Stimulated activated naive CD8-positive, alpha-beta T cell treated with anti-CD3 and anti-CD28 coated beads, Interleukin-15, Interleukin-2, amounts not matched to agents 100 U/mL and 50 U/mL, for 24 hours (primary cell): ENCODE results near the gene SCN5A.
"Not testable (repeated sequence)": the region's sequence is repeated elsewhere in the genome, so short reads cannot be mapped to it uniquely, and the experiment has no call there.

Experiments used
- ATAC-seq: fragments of 150-1000 bp; cut with Tn5 transposase; one replicate; pipeline ENCODE4 v1.10.0; 2021
- DNase-seq: peaks from one replicate; pipeline ENCODE4 v3.0.0; 2021

Gene SCN5A

DNA sequence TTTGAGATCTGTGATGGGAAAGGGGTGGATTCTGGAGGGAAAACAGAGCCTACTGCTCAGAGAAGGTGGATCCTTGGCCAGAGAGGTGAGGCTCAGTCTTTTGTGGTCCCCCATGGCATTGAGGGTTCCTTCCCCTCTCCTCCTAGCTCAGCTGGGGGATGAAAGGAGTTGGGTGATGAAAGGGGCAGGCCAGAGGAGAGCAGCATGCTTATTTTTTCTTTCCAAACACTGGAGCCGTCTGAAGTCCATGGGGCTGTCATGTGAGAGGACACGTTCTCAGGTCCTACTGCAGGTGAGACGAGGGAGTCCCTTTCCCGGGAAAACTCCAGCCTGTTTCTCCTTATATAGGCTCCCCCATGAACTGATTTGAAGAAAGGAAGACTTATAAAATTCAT is 71.4 kb downstream of the SCN5A start:
- ATAC-seq (no peak), DNase-seq (no peak)

DNA sequence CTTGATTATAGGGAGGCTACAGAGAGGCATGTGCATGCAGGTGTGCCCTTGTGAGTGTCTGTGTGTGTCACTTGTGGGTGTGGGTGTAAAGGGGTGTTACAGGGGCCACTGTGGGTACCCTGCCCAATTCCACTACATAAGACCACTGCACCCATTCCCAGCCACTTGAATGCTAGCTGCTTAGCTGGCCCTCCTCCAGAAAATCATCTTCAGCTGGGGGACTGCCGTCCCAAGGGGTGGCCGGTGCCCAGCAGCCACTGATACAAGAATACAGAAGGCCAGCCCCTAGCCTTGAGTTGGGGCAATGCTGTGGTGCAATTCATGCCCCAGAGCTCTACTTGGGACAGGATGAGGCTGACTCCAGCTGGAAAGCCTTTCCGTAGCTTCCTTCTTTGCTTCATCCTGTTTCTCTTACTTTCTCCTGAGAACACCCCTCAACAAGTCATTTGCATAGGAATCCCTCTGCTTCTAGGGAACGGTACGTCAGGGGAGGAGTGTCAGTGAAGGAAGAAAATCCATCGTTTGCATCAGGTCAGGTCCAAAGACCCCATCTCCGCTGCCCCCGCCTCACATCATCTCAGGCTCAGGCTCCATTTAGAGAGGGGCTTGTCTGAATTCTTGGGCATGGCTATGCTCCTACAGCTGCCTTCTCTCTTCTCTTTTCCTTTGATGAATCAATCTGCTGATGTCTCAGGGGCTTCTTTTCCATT is 72.0 kb downstream of the SCN5A start:
- no peak for DNase-seq
- ATAC-seq: no peak

DNA sequence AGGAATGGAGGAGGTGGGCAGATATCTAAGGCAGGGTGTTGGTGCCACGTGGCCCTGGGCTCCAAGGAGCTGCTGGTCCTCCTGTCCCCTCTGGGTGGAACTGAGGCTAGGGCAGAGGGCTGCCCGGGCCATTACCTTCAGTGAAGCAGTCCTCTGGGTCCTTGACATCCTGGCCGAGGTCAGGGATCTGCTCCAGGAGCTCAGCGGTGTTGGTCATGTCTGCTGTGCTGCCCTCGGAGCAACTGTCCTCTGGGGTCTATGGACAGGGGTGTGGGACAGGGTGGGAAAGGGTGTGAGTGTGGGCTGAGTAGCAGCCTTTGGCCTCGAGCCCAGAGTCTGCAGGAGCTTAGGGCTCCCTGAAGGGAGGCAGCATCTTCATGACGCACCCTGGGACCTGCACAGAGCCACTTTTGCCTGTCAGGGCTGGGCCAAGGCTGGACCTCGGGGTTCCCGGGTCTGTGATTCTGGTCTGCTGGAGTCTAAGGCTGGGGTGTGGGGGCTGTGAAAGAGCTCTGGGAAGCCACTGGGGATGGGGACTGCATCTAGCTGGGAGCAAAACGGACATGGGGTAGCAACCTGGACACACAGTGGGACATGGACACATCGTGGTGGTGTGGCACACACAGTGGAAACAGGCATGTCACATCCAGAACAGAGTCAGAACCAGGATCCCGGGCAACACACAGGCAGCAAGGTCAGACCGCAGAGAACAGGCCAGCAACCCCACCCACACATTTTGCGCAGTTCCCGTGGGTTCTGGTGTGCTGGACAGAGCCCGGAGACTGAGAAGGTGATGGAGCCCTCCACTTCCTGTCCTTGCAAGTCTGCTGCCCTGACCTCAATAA is 72.7 kb downstream of the SCN5A start:
- ATAC-seq (no peak), DNase-seq (no peak)

DNA sequence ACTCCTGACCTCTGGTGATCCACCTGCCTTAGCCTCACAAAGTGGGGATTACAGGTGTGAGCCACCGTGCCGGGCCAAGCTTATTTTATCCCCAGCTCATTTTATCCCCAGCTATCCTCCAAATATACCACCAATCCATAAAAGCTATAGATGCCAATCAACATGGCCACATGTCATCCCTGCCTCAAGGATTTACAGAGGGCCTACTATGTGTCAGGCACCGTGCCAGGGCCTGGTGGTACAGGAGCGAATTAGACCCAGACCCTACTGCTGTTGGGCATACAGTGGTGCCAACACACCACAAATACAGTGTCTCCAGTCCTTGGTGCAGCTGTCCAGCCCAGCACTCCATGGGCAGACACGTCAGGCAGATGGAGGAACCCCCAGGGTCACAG is 73.4 kb downstream of the SCN5A start:
- DNase-seq: no peak
- no peak for ATAC-seq

DNA sequence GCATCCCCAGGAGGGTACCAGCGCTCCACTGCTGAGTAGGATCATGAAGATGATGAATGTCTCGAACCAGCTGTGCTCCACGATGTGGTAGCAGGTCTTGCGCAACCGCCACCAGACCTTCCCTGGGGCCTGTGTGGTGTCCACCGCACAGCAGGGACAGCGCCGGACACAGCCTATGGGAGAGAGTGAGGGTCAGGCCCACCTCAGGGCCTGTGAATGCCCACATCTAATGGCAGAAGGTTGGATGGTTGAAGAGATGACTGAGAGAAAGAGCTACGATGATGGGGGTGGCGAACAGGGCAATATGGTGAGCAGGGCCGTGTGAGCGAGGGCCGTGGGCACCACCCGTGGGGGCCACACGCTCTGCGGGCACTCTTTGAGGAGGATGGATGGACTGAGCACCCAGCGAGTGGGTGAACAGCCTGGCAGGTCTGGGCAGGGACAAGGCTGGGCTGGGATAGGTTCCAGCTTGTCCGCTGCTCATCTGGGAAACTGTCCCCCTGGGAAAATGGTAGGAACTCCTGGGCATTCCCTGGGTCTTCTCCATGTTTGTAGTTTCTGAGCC is 74.1 kb downstream of the SCN5A start:
- no peak for ATAC-seq

DNA sequence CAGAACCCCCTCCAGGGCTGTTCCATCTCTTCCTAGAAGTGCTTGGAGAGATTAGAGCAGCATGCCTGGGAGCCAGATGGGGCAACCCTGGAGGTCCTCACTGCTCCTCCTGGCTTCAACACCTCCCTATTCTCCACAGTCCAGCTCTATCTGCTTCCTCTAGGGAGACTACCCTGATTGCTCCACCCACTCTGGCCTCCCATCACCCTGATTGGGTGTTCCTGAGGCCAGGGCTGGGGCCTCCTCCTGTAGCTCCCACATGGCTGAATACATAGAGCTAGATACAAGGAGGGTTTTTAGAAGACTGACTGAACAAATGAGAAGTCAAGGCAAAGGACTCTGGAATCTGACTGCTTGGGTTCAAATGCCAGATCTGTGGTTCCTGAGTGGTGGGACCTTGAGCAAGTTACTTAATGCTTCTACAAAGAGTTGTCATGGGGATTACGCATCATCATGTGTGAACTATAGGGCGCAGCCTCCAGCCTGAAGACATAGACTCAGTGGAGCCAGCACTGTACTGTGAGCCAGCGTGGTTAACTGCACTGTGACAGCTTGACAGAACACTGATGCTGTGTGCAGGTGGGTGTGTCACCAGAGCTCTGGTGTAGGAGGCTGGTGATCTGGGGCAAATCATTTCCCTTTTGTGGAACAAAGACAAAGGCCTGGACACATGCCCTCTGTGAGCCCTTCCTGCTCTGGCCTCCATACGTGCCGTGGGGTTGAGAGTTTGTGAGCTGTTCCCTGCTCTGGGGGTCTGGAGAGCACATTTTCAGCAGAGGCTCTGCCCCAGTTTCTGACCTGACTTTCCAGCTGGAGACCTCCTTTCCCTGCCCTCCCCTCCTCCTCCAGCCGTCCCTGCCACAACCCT is 74.8 kb downstream of the SCN5A start:
- ATAC-seq (peak; percentile 43), DNase-seq (no peak)

More for the DNA sequence above, 74.1 kb downstream of the SCN5A start:
- DNase-seq: no peak

DNA sequence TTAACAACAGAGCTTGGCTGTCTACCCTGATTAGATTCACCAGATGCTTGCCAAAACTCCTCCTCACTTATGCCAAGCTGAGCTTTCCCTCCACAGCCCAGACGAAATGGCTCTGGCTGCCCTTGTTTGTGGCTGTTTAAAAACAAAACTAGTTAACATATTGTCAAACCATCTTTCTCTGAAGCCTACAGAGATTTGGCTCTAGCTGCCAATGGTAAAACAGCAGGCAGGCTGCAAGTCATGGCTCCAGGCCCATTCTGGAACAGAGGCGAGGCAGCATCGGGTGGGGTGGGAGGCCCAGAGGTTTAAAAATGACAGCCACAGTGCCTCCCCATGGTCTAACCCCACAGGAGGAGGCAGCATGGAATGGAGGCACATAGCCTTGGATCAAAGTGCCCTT is 75.9 kb downstream of the SCN5A start:
- no peak for DNase-seq
- no peak for ATAC-seq

DNA sequence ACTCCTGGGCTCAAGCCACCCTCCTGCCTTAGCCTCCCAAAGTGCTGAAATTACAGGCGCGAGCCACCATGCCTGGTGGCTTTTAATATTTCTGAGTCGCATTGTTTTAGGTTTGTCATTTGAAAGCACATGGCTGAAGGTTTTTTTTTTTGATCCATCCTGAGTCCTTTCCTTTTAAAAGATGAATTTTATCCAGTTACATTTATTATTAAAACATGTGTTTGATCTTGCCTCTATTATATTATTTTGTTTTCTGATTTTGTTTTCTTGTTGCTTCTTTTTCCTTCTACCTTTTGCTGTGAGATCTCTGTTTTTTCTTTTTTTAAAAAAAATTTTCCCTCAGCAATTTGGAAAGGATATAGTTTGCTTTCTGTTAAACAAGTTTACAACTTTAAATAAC is 76.4 kb downstream of the SCN5A start:
- no peak for DNase-seq
- ATAC-seq: no peak

DNA sequence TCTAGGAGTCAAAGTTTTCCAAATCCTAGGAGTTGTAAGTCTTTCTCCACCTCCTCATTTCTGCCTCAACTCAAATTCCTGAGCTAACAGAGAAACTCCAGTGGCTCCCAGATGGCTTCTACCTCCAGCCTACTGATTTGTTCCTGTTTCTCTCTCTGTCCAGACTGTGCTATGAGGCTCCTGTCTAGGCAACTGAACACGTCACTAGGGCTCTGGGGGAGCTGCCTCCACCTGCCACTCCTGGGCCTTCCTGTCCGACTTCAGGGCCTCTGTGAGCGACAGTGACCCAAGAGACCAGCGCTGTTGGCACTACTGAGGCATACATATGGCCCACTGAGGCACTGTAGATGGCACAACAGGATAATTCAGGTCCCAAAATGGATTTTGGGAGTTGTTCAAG is 82.0 kb downstream of the SCN5A start:
- ATAC-seq: no peak

DNA sequence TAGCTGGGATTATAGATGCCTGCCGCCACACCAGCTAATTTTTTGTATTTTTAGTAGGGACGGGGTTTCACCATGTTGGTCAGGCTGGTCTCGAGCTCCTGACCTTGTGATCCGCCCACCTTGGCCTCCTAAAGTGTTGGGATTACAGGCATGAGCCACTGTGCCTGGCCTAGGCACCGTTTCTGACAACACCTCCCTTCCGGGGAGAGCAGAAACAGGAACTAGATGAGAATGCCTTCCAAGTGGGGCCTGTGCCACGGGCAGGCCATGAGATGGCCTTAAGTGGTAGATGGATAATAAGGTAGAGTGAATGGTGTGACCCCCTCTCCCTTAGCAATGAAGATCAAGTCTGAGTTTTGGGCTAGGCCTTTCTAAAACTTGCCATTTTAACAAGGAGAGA is 82.7 kb downstream of the SCN5A start:
- not testable (repeated sequence) for ATAC-seq, DNase-seq

More for the DNA sequence above, 82.0 kb downstream of the SCN5A start:
- no peak for DNase-seq

DNA sequence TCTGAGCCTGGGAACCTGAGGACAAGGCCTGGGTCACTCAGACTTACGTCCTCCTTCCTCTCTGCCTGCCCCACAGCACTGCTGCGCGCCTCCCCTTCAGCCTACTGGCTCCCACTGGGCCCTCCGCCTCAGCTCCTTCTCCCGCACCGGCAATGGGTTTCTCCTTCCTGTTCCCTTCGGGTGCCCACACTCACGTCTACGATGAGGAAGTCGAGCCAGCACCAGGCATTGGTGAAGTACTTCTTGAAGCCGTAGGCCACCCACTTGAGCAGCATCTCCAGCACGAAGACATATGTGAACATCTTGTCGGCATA is 83.3 kb downstream of the SCN5A start:
- no peak for ATAC-seq
- DNase-seq: no peak

DNA sequence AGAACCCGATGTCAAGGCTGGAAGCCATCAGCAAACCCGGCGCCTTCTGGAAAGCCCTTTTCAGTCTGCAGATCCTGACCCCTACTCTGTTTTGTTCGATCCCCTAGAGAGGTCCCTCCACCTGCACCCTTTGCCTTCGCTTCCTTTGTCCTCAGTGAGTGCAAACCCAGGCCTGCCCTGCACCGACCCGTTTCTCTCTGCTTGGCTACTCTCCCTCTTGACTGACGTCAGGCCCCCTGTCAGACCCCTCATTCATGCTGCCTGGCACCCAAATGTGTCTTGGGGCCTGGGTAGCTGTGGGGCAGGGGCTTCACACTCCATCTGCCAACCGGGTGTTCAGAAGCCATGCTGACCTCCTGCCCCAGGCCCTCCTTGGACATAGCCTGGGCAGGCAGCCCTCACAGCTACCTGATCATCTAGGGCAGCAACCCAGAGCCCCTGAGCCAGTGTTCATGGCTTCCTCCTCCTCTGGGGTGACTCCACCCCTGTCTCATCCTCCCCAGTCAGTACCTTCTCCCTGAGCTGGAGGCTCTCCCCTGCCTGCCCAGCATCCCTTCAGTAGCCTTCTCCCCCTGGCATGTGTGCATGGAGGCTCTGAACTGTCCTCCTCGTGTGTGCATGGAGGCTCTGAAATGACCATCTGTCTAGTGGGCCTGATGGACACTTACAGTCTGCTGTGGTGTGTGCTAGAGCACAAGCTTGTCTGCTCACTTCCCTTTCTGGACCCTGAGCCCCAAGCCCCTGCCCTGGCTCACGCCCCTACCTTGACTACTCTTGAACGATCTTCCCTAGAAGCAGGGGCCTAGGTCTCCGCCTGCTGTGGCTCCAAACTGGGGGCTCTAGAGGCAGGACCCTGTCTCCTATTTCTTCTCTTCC is 83.9 kb downstream of the SCN5A start:
- ATAC-seq: no peak
- no peak for DNase-seq

DNA sequence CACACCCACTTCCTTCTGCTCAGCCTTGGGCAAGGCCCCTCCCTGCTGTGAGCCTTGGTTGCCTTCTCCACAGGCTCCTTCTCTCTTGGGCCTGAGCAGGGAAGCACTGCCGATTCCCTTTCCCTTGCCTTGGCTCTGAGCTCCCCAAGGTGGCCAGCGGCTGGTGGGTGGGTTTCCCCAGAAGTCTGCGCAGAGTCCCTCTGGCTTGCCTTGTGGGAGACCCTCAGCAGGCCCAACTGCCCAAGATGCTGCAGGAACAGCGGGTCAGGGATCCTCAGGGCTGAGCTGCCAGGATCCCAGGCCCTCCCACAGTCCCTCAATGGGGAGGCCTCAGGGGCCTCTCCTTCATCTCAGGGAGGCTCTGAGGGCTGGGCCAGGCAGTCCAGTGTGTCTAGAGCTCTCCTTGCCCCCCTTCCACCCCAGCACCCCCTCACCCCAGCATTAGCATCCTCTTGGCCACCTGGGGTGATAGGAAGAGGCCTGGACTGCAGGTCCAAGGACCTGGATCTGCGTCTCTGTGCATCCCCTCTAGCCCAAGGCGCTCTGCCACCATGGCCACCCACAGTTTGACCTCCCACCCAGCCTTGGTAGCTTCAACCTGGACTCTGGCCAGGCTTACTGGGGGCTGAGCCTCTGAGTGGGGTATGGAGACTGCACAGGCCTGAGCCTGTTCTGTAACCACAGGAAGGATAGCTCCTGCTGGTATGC is 84.7 kb downstream of the SCN5A start:
- no peak for DNase-seq
- ATAC-seq: no peak

DNA sequence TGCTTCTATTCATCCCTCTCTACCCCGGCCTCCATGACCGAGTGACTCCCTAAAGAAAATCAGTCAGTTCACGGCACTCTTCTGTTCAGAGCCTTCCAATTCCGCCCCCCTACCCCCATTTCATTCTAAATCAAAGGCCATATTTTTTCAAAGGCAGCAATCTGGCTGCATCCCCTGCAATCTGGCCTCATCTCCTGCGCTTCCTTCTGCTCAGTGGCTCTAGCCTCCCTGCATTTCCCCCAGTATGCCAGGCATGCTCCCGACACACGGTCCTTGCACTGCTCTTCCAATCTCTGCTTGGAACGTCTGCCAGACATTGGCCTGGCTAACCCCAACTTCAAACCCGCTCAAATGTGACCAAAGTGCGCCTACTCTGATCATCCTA is 85.6 kb downstream of the SCN5A start:
- no peak for DNase-seq
- no peak for ATAC-seq

DNA sequence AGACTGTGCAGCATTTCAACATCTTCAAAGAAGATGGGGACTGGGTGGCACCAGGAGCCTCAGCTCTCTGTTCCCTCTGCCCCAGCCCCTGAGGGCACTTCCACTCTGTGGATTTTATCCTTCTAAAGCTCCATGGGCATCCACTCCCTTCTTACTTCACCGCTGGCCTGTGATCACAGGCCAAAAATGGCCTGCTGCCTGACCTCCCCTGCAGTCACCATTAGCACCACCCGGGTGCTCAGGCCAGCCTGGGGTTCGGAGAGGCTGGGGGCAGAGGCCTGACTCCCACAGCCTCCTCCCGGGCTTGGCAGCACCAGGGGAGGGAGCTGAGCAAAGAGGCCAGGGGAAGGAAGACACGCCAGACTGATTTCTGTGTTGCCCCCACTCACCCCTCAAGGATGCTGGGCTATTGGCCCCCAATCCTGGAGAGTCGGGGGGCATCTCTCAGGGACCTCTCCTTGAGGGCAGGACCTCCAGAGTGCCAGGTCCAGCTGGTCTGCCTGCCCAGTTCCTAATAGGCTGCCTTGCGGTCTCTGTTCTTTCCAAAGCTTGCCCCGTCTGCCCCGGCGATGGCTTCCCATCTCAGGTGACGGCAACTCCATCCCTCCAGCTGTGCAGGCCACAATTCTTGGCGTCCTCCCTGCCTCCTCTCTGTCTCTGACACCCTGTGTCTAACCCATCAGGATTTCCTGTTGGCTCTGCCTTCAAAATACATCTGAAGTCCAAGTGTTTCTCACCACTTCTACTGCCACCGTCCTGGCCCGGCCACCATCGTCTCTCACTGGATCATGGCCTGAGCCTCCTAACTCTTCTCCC is 86.2 kb downstream of the SCN5A start:
- no peak for DNase-seq
- no peak for ATAC-seq

DNA sequence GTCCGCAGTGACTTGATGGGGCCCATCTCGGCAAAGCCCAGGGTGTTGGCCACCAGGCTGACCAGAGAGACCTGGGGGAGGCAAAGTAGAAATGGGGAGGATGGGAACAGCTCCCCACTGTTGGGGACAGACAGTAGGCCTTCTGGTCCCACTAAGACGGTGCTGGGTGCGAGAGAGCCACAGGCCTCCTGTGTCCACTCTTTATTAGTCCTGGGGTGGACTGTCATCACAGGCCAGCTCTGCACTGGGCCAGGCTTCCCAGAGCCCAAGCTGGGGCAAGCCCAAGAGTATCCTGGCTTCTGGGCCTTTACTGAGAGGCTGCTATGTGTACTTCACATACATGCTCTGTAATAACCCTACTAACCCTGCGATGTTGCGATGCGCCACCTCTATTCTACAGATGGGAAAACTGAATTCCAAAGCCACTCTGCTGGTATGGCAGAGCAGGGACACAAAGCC is 87.0 kb downstream of the SCN5A start:
- no peak for ATAC-seq
- DNase-seq: no peak

DNA sequence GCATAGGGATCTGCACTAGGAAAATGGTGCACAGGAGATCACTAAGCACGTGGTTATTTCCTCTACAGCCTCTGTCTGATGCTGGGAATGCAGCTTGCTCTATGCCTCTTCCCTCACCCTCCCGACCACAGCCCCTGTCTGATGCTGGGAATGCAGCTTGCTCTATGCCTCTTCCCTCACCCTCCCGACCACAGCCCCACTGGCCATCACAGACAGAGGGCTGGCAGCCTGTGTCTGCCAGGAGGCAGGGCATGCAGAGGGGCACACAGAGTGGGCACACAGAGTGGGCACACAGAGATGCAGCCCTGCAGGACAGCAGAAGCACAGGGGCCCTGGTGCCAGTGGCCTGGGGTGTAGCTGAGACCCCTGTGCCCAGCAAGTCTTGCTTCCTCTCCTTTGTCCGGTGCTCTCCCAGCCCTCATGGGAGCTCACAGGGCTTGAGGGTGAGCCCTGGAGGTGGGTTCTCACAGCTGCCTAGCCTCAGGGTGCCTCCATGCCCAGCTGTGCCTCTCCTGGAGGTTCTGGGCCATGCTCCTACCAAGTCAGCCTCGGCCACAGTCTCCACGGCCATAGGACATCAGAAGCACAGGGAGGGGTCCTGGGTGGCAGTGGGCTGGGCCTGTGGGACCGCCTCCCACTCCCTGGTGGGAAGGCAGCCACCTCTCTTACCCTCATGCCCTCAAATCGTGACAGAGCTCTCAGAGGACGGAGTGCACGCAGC is 87.6 kb downstream of the SCN5A start:
- DNase-seq (no peak), ATAC-seq (no peak)

DNA sequence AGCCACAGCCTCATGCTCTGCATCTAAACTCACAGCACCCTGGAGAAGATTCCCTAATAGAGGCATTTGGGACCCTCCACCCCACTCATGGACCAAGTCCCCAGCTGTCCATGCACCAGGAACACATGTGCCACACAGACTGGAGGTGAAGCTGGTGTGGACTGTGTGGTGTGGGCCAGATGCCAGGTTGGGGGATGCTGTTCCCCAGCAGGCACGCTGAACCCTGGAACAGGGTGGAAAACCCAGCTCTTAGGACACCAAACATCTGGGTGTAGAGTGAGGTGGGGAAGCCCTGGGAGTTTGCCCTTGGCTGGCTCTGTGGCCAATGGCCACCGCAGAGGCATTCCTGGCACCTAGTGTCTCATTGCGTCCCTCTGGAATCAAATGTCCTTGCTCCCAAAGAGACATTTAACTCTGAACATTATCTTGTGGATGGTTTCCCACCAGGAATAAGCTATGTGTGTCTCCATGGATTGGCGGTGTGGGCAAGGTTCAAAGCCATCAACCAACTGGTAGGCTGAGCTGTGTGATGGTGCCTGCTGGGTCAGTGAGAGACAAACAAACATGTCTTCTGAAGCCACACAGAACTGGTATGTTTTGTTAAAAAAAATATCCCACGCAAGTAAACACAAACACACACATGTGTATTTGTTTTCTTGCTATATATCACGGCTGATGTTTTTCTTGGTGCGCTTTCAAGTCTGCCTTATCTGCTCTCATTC is 88.3 kb downstream of the SCN5A start:
- ATAC-seq (no peak), DNase-seq (no peak)

DNA sequence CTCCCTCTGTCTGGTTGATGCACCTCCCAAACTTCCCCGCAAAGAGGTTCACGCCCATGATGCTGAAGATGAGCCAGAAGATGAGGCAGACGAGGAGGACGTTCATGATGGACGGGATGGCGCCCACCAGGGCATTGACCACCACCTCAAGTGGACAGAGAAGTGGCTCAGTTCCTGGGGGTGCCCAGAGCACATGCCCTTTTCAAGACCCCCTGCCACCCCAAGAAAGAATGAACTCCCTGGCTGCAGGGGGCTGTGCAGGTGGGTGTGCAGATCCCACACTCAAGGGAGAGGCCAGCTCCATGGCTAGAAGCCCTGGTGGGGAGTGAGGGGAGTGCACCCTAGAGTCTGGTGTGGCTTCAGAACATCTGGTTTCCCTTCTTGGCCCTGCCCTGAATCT is 89.2 kb downstream of the SCN5A start:
- DNase-seq (no peak), ATAC-seq (no peak)
